ENCODE measurements around the gene PLEKHA6.
"Not testable (repeated sequence)": the region's sequence is repeated elsewhere in the genome, so short reads cannot be mapped to it uniquely, and the experiment has no call there.

The PLEKHA6 gene

GRCh38 chr1:204316164-204316563 lies 43.6 kb downstream of the PLEKHA6 start:
- Histone ChIP-seq H3K27ac (ENCODE audit: poor library complexity, severe bottlenecking) (no peak overlapping the region), H3K4me3 (ENCODE audit: severe bottlenecking) (no peak overlapping the region), H3K27me3 (ENCODE audit: insufficient read depth, poor library complexity, severe bottlenecking) (no peaks in the 10 kb centered on the region), H3K9me3 (ENCODE audit: severe bottlenecking) (no peaks in the 10 kb centered on the region), H3K4me1 (ENCODE audit: insufficient read depth, poor library complexity, severe bottlenecking) (peaks cover 23% of the 10 kb centered on the region), H3K36me3 (ENCODE audit: low read depth) (no peaks in the 10 kb centered on the region)
- no peak for DNase-seq (ENCODE audit: low spot score)
- no peak for ATAC-seq (ENCODE audit: low read depth)
- no peak for TF ChIP-seq CTCF (IDR thresholded peaks at IDR 0.05; ENCODE audit: poor library complexity, severe bottlenecking)

GRCh38 chr1:204314893-204315658 lies 44.7 kb downstream of the PLEKHA6 start:
- Histone ChIP-seq H3K27me3 (ENCODE audit: insufficient read depth, poor library complexity, severe bottlenecking) (no peaks in the 10 kb centered on the region), H3K36me3 (ENCODE audit: low read depth) (no peaks in the 10 kb centered on the region), H3K4me3 (ENCODE audit: severe bottlenecking) (no peak overlapping the region), H3K9me3 (ENCODE audit: severe bottlenecking) (no peaks in the 10 kb centered on the region), H3K4me1 (ENCODE audit: insufficient read depth, poor library complexity, severe bottlenecking) (peaks cover 15% of the 10 kb centered on the region), H3K27ac (ENCODE audit: poor library complexity, severe bottlenecking) (no peak overlapping the region)
- TF ChIP-seq CTCF (IDR thresholded peaks at IDR 0.05; ENCODE audit: poor library complexity, severe bottlenecking): no peak
- ATAC-seq (ENCODE audit: low read depth) (no peak), DNase-seq (ENCODE audit: low spot score) (no peak)

- Histone ChIP-seq H3K4me1 (ENCODE audit: insufficient read depth, poor library complexity, severe bottlenecking) (peaks cover 8% of the 10 kb centered on the region), H3K27ac (ENCODE audit: poor library complexity, severe bottlenecking) (no peak overlapping the region), H3K4me3 (ENCODE audit: severe bottlenecking) (no peak overlapping the region)
These were observed 45.4 kb downstream of the PLEKHA6 start for GRCh38 chr1:204314171-204314892.

GRCh38 chr1:204313675-204314074 lies 46.1 kb downstream of the PLEKHA6 start:
- Histone ChIP-seq H3K27me3 (ENCODE audit: insufficient read depth, poor library complexity, severe bottlenecking) (no peaks in the 10 kb centered on the region), H3K27ac (ENCODE audit: poor library complexity, severe bottlenecking) (no peak overlapping the region), H3K9me3 (ENCODE audit: severe bottlenecking) (no peaks in the 10 kb centered on the region), H3K4me1 (ENCODE audit: insufficient read depth, poor library complexity, severe bottlenecking) (peaks cover 1% of the 10 kb centered on the region), H3K4me3 (ENCODE audit: severe bottlenecking) (no peak overlapping the region), H3K36me3 (ENCODE audit: low read depth) (no peaks in the 10 kb centered on the region)
- ATAC-seq (ENCODE audit: low read depth) (no peak), DNase-seq (ENCODE audit: low spot score) (no peak)
- no peak for TF ChIP-seq CTCF (IDR thresholded peaks at IDR 0.05; ENCODE audit: poor library complexity, severe bottlenecking)

More at GRCh38 chr1:204314171-204314892, 45.4 kb downstream of the PLEKHA6 start:
- ATAC-seq (ENCODE audit: low read depth) (peak; percentile 42; the same call in 1 of the 3 replicates), DNase-seq (ENCODE audit: low spot score) (no peak)
- TF ChIP-seq CTCF (IDR thresholded peaks at IDR 0.05; ENCODE audit: poor library complexity, severe bottlenecking): no peak
- Histone ChIP-seq H3K27me3 (ENCODE audit: insufficient read depth, poor library complexity, severe bottlenecking) (no peaks in the 10 kb centered on the region), H3K36me3 (ENCODE audit: low read depth) (no peaks in the 10 kb centered on the region), H3K9me3 (ENCODE audit: severe bottlenecking) (no peaks in the 10 kb centered on the region)

GRCh38 chr1:204310970-204311369 lies 48.8 kb downstream of the PLEKHA6 start:
- not testable (repeated sequence) for DNase-seq (ENCODE audit: low spot score); H3K27me3 ChIP-seq (ENCODE audit: insufficient read depth, poor library complexity, severe bottlenecking); H3K4me3 ChIP-seq (ENCODE audit: severe bottlenecking); H3K4me1 ChIP-seq (ENCODE audit: insufficient read depth, poor library complexity, severe bottlenecking); H3K36me3 ChIP-seq (ENCODE audit: low read depth); H3K9me3 ChIP-seq (ENCODE audit: severe bottlenecking); H3K27ac ChIP-seq (ENCODE audit: poor library complexity, severe bottlenecking); ATAC-seq (ENCODE audit: low read depth)
